Effector CD8-positive, alpha-beta T cell (primary cell): Measurements from ENCODE around the gene EIF3F.

Experiments used
- DNase-seq: peaks from one replicate; lab custom pipeline; 2025; lab: John Stamatoyannopoulos, UW

EIF3F gene

DNA sequence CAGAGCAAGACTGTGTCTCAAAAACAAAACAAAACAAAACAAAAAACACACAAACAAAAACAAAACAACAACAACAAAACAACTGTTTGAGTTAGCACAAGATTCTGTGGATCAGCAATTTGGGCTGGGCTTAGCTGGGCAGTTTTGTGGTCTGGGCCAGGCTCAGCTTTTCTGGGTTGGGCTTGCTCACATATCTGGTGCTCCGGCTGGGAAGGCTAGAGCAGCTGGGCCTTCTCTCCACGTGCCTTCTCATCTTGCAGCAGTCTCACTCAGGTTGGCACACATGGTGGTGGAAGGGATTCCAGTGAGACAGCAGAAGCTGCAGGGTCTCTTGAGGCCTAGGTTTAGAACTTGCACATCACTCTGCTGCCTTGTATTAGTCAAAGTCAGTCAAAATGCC, 35.7 kb downstream of the EIF3F start:
- DNase-seq, result no peak

DNA sequence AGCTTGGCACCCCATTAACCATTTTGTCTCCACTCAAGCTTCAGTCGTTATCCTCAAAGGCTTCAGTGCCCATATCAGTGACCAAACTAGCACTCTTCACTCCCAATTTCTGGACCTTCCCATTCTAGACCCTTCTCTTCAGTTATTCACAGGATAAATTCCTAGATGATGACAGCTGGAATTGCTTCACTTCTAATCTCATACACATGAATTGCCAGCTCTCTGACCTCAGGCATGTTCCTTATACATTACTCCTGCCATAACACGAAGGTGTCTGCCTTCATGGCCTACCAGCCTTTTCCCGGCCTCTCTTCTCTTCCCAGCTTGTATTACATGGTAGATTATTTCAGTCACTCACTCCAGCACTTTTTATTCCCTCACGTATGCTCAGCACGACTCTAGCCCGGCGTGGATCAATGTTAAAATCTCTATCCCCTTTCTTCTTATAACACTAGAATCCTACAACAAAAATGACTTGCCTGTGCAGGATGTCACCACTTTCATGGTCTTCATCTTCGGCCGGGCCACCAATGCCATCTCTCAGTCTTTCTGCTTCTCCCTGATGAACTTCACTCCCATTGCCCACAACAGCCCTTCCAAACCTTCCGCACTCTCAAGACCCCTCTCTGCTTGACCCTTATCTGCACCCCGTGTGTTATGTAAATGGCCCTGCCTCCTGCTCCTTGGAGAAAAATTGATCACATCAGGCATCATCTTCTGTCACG, 36.9 kb downstream of the EIF3F start:
- no peak for DNase-seq

DNA sequence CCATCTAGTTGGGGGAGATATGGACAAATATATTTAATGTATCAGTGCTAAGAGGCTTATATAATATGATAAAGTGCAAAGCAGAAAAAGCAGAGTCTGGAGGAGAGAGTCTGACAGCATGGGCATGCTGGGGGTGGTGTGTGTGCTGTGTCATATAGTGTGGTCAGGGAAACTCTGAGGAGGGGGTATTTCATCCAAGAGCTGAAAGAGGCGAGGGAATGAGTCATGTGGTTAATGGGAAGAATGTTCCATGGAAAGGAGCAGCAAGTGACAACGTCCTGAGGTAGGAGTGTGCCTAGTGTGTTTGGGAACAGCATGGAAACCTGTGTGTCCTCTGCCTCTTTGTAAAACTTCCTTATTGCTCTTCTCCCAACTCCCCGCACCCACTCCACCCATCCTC, 38.0 kb downstream of the EIF3F start:
- DNase-seq, result no peak

DNA sequence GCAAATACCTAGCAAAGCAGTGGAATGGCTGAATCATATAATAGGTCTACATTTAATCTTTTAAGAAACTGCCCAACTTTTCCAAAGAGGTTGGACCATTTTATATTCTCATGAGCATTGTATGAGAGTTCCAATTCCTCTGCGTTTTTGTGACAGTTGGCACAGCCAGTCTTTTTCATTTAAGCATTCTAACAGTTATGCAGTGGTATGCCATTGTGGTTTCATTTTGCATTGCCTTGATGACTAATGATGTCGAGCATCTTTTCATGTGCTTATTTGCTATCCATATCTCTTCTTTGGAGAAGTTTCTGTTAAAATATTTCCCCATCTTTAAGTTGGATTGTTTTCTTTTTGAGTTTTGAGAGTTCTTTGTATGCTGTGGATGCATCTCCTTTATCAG, 38.7 kb downstream of the EIF3F start:
- no peak for DNase-seq

DNA sequence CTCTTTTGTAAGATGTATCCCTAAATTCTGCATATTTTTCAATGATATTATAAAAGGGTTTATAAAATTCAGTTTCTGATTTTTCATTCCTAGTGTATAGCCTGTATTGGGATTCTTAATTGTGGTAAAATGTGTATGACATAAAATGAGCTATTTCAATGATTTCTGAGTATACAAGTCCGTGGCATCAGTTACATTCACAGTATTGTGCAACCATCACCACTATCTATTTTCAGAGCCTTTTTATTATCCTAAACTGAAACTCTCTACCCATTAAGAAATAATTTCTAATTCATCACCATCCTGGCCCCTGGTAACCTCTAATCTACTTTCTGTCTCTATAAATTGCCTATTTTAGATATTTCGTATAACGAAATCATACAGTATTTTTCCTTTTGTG, 39.8 kb downstream of the EIF3F start:
- DNase-seq, result no peak

DNA sequence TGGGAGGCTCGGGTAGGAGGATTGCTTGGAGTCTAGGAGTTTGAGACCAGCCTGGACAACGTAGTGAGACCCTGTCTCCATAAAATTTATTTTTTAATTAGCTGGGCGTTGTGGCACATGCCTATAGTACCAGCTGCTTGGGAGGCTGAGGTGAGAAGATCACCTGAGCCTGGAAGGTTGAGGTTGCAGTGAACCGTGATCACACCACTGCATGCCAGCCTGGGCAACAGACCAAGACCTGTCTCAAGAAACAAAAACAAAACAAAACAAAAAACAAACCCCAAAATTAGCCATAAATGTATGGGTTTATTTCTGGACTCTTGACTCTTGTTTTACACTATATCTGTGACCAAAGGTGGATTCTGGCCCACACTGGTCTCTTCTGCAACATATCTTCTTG, 41.6 kb downstream of the EIF3F start:
- no peak for DNase-seq

DNA sequence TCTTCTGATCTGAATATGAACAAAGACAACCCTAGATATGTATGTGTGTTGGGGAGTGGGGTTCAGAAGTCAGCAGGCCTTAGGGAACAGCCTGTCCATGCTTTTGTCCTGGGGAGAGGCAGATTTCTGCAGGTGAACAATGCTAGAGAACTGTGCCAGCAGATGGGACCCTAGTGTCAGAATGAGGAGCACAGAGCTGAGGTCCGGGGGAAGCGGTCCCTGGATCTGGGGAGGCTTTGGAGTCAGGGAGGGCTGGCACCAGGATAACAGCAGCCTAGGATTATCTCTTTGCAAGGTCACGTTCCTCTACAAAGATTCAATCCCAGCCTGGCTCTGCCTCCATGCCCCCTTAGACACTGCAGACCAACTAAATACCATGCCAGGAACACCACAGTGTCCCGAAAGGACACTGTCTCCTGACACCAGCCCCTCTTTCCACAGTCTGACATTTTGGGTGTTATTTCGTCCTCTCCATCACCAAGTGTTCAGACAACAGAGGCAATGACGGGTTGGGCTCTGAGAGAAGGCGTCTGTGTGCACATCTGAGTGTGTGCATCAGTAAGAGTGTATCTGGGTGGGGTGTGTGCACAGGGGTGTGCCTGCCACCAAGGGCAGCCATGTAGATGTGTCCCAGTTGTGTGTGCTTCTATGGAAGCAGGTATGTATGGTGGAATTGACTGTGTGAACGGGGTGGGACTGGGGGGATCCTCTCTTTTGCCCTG, 43.5 kb downstream of the EIF3F start:
- DNase-seq, result no peak

DNA sequence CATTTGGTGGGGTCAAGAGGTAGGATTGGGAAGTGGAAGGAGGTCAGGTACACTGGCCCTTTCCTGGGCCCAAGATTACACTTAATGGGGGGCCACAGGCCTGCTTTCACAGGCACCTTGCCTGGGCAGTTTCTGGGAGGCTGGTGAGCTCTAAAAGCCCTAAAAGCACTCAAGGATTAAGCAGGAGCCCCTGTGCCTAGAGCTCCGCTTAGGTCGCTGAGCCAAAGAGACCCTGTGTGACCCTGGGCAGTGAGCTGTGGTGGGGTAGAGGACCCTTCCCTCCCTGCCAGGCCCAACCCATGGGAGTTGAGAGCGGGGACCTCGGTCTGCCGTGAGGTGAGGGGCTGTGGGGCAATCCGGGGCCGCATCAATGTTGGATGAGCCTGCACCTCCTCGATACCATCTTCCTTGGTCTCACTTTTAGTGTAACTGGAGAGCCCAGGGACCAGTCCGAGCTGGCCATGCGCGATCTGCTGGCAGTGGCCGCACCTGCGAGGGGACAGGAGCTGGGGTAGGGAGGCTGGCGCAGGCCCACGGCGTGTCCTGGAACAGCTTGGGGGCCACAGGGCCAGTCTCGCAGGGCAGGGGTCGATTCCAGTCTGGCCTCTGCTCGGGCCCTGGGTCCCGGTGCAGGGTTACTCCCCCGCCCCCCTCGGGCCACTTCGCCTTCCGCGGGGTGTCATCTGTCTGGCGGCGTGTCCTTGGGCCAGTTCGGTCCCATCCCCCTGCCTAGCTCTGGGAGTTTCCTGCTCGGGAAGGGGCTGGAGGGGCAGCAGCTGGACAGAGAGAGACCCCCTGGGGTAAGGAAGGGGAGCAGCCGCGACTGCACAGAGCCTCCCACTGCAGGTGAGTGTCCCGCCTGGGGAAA, 44.3 kb downstream of the EIF3F start:
- DNase-seq, result no peak

DNA sequence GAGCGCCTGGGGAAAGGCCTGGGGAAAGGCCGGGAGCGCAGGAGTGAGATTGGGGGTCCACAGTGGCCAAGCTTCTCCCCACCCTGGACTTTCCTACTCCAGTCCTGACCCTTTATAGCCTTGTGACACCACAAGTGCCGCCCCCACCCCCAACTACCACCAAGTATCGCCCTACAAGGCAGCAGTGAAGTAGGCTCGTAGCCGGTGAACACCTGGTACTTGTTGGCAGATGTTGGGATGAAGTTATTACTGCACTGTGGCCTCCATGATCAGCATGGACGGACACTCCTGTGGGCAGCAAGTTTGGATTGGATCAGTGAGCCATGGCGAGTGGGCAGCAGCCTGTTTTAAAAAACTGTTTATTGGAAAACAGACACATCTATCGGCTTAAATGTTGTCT, 45.0 kb downstream of the EIF3F start:
- no peak for DNase-seq

DNA sequence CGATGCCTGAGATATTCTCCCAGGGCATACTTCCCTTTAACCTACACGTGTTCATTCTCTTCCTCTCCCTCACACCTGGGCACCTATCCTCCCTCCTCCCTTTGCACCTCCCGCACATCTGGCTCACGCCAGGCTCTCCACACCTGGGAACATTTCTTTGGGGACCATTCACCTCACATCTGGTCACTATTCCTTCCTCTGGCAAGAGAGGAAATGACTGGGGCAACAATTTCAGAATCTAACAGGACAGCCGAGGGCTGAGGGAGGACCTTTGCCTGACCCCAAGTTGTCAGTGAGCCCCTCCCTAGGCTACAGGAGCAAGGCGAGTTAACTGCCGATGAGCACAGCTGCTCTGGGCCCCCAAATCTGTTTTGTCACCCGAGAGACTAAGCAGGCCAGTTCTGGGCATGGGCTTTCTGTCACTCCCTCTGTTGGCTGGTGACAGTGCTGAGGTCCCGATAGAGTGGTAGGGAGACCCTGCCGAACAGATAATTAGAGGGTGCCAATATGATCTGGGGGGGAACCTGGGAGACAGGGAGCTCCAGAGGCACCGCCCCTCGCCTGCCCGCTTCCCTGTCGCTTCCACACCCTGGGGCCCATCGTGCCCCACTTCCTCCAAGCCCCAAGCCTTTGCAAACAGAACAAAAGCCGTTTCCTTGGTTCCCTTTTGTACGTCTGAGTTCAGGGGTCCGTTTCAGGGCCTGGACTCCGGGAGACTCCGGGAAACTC, 45.6 kb downstream of the EIF3F start:
- no peak for DNase-seq

DNA sequence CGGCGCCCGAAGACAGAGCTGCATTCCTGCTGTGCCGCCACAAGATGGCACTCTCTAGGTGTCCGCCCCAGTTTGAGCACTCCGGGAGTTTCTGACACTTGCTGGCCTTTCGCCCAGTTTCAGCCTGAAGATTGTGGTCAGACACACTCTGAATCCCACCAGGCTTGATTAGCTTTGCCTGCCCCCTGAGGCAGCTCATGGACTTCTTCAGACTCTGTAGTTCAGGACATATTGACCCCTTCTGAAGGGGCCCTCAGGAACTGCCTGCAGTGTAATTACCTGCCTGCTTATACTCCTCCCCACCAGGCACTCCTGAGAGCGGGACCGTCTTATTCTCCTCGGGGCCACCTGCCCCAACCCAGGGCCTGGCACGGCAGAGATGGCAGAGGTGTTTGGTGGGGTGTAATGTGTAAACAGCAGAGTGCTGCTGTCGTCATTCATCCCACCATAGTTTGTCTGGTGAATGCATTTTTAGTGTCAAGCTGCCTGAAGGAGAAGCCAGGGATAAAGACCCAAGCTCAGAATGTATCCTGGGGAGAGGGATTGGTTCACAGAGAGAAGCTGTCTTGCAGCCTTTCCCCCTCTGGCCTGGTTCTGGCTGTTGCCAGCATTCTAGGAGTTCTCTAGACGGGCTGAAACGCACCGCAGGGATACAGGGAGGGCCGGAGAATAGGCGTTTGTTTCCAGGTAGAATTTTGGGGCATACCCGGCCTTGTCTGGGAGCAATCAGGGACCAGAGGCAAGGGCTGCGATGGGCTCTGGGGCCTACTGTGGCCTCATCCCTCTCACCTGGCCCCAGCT, 46.4 kb downstream of the EIF3F start:
- peak; percentile 5 for DNase-seq

DNA sequence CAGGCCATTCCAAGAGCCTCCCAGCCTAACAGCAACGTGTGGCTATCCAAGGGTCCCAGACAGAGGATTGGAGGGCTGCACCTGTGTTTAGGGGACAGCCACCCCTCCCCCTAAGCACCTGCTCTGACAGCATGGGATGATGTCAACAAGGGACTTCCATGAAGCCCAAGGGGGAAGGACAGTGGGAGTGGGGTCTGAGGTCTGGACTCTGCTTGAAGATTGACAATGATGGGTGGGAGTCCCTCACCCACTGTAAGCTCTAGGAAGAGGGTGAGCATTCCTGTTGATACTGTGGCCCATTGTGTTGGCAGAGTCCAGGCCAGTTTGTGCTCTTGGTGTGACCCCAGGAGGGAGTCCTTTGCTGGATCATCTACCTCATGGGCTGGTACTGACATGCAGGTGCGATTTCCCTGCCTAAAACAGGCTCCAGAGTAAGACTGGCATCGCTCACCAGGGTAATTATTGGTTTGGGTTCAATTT, 47.0 kb downstream of the EIF3F start:
- DNase-seq, result no peak

DNA sequence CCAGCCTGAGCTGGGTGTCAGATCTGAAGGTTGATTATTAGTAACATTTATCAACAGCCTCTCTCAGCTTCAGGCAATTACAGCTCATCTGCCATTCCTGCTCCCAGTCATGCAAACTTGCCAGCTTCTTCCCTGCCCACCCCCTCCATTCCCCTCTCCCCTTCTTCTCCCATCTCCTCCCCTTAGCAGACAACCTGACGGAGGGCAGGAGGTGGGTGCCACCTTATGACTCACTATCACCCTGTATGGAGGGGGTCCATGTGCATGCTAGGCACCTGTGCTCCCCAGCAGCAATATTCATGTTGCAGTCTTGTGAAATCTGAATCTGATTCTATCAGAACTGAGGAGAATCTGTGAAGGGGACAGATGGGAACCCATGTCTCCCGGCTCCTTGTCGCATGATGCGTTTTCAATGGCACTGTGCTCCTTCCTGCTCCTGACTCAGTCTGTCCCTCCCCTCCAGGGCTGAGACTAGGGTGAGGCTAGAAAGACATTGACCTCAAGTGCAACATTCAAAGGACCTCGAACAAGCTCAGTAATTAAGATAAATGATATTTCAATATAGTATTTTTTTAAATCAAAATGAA, 47.6 kb downstream of the EIF3F start:
- DNase-seq, result no peak

DNA sequence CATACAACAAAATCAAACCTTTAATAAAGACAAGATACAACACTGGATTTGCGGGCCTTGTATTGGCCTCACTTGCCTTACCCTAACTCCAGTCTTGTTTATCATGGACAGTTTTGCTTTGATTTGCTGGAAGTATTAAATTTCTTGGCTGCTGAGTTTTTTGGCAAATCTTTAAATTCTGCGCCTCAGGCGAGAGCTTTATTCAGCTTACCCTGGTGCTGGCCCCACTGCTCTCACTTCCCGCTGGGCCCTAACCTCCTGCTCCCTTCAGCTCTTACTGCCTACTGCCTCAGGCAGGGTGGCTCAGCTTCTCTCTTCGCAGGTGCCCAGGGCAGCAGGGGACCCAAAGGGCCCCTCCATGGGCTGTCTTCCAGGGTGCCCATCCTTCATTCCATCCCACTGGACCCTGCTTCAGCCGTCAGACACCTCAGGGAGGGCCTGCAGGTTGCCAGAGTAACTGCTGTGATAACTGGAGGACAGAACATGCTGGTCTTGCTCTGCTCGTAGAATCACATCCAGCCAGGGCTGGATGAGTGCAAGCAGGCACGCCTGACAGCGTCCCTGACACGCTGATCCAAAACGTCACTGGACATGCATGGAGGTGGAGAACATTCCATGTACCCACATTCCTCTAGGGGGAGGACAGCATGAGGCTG, 48.2 kb downstream of the EIF3F start:
- DNase-seq, result no peak

DNA sequence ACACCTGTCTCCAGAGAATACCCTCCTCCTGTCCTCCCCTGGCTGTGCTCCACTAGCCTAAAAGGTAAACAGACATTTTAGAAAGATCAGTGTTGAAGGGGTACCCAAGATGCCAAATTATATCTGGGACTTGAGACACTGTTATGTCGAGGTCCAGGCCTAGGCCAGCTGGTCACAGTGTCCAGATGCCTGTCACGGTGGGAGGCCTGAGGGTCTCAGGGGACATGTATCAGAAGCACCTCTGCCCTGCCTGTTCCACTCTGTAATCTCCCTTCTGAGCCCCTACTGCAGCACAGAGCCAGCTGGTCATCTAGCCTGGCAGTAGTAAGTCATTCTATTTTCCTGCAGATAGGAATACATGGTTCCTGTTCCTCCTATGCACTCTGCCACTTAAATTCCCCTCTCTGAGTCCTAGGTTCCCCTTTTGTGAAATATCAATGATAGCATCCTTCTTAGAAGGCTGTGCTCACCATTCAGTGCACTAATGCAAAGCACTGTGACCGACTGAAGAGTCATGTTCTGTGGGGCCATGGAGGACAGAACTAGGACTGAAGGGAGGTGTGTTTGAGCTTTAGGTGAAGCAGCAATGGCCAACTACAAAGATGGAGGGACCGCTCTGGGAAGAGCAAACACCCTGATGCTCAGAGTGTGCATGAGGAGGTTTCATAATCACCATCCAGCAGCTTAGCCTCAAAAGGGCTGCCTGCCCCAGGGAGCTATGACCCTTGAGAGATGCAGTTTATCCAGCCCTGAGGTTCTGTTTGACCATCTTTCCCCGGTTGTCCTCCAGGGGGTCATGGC, 49.1 kb downstream of the EIF3F start:
- no peak for DNase-seq

DNA sequence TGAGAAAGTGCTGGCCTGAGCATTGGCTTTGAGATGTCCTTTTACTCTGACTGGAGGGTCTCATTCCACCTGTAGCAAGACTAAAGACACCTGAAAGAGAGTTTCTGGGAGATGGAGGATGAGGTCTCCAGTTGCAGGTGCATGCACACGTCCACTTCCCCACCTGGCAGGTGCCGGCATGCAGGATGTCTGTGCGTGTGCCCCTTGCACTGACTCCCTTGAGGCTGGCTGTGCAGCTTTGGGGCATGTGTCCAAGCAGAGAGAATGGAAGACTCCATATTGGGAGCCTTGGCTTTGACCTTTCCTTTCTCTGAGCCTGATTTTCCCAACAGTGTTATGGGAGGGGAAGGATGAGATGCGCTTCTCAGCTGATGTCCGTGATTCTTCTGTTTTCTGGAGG, 49.8 kb downstream of the EIF3F start:
- no peak for DNase-seq

DNA sequence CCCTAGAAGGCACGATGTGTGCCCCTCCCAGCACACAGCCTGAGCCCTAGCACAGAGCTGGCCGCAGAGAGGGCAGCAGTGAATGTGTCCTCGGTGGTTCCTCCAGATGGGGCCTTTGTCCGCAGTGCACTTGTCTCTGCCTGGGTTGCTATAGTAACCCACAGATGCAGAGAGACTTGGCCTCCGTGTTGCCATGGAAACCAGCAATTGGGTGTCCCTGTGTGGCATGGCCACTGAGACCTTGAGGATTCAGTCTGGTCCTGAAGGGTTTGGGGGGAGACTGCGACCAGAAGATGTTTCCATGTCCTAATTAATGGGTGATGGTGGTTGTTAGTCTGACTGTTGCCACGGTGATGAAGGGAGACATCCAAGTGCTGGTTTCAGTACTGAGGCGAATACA, 51.3 kb downstream of the EIF3F start:
- DNase-seq, result no peak

DNA sequence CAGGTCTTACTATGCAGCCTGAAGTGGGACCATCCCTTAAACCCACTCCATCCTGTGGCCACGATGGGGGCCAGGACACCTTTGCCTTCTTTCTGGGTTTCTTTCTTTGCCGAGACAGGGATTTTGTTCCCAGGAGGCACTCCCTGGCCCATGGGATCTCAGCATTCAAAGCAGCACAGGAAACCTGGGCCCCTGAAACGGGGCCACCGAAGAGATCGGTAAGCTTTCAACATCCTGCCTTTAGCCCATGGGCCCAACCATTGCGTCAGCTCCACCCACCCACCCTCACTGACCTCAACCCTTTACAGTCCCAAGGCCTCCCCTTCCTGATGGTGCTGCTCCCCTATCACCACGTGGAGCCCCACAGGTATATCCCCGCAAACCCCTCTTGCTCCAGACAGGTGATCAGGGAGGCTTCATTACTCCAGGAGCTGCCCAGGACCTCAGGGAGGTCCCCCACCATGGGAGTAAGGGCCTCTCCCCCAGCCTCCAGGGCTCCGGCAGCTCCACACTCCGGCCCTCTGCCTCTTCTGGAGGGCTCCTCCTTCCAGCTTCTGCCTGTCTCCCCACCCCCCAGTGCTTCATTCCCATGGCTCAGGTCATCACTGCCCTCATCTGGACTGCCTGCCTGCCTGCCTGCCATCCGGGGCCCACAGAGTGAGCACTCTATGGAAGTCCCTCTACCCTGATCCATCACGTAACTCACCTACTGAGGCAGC, 51.8 kb downstream of the EIF3F start:
- DNase-seq, result no peak
